H9 (cell line): ENCODE measurements around the gene SEC22C. TPM values are rescaled to one million over a fixed set of nuclear protein-coding genes. Genes with fewer than 3 reads are reported as not detected.

ENCODE experiments used
- DNase-seq: peaks from one replicate; pipeline ENCODE4 v3.0.0-alpha.2; 2017
- H2AFZ ChIP-seq: one replicate; pipeline ENCODE4 v1.6.1; 2013; ENCODE audit warnings: mild to moderate bottlenecking, low read length, control low read depth, moderate library complexity
- H2AK5ac ChIP-seq: 2 replicates; pipeline ENCODE4 v1.6.1; 2013; ENCODE audit warnings: low read length, control low read depth, mixed read lengths; ENCODE audit not compliant: insufficient read length
- H2BK120ac ChIP-seq: one replicate; pipeline ENCODE4 v1.6.1; 2013; ENCODE audit warnings: low read depth, mild to moderate bottlenecking, low read length, control low read depth, inconsistent platforms; ENCODE audit not compliant: poor library complexity, severe bottlenecking
- H2BK12ac ChIP-seq: 2 replicates; pipeline ENCODE4 v1.6.1; 2013; ENCODE audit warnings: low read length, control low read depth, mixed read lengths, low read depth; ENCODE audit not compliant: insufficient read length
- H2BK15ac ChIP-seq: 2 replicates; pipeline ENCODE4 v1.6.1; 2013; ENCODE audit warnings: low read depth, low read length, control low read depth
- H2BK20ac ChIP-seq: one replicate; pipeline ENCODE4 v1.6.1; 2013; ENCODE audit warnings: low read depth, mild to moderate bottlenecking, low read length, control low read depth, inconsistent platforms; ENCODE audit not compliant: poor library complexity, severe bottlenecking
- H2BK5ac ChIP-seq: 2 replicates; pipeline ENCODE4 v1.6.1; 2013; ENCODE audit warnings: low read length, control low read depth, mixed read lengths; ENCODE audit not compliant: insufficient read length
- H3K14ac ChIP-seq: 2 replicates; pipeline ENCODE4 v1.6.1; 2013; ENCODE audit warnings: low read length, control low read depth; ENCODE audit not compliant: insufficient read depth
- H3K18ac ChIP-seq: 2 replicates; pipeline ENCODE4 v1.6.1; 2013; ENCODE audit warnings: low read depth, mild to moderate bottlenecking, mixed read lengths, low read length, control low read depth; ENCODE audit not compliant: insufficient read length
- H3K23ac ChIP-seq: 2 replicates; pipeline ENCODE4 v1.6.1; 2013; ENCODE audit warnings: low read length, control low read depth, mixed read lengths, low read depth; ENCODE audit not compliant: insufficient read length
- H3K23me2 ChIP-seq: 2 replicates; pipeline ENCODE4 v1.6.1; 2013; ENCODE audit warnings: low read depth, mild to moderate bottlenecking, mixed read lengths, low read length, control low read depth; ENCODE audit not compliant: insufficient read length, poor library complexity, severe bottlenecking
- H3K27ac ChIP-seq: 2 replicates; pipeline ENCODE4 v1.5.1; 2013; ENCODE audit warnings: low read length, control low read depth, mixed read lengths, low read depth; ENCODE audit not compliant: insufficient read length
- H3K27me3 ChIP-seq: 2 replicates; pipeline ENCODE4 v1.6.1; 2013; ENCODE audit warnings: low read length, control low read depth, inconsistent platforms; ENCODE audit not compliant: insufficient read depth
- H3K4ac ChIP-seq: 2 replicates; pipeline ENCODE4 v1.6.1; 2013; ENCODE audit warnings: low read depth, mild to moderate bottlenecking, control low read depth, inconsistent platforms, low read length, moderate library complexity
- H3K4me1 ChIP-seq: 2 replicates; pipeline ENCODE4 v1.6.1; 2013; ENCODE audit warnings: low read length, control low read depth, inconsistent platforms; ENCODE audit not compliant: insufficient read depth
- H3K4me2 ChIP-seq: 2 replicates; pipeline ENCODE4 v1.6.1; 2013; ENCODE audit warnings: low read length, control low read depth, mixed read lengths; ENCODE audit not compliant: insufficient read length, insufficient read depth
- H3K56ac ChIP-seq: 2 replicates; pipeline ENCODE4 v1.6.1; 2013; ENCODE audit warnings: low read depth, mild to moderate bottlenecking, mixed read lengths, low read length, control low read depth; ENCODE audit not compliant: insufficient read length
- H3K79me1 ChIP-seq: 2 replicates; pipeline ENCODE4 v1.6.1; 2013; ENCODE audit warnings: low read depth, mild to moderate bottlenecking, moderate library complexity, low read length, control low read depth, inconsistent platforms; ENCODE audit not compliant: insufficient read depth, poor library complexity, severe bottlenecking
- H3K79me2 ChIP-seq: 2 replicates; pipeline ENCODE4 v1.6.1; 2013; ENCODE audit warnings: low read length, control low read depth, inconsistent platforms; ENCODE audit not compliant: insufficient read depth
- H3K9ac ChIP-seq: 2 replicates; pipeline ENCODE4 v1.6.1; 2013; ENCODE audit warnings: low read length, control low read depth, mixed read lengths; ENCODE audit not compliant: insufficient read length; ENCODE audit errors: extremely low read depth
- H3K9me3 ChIP-seq: one replicate; pipeline ENCODE4 v1.6.1; 2013; ENCODE audit warnings: low read depth, low read length, inconsistent platforms; ENCODE audit not compliant: control insufficient read depth
- H3T11ph ChIP-seq: one replicate; pipeline ENCODE4 v1.6.1; 2013; ENCODE audit warnings: mild to moderate bottlenecking, low read length, control low read depth, inconsistent platforms
- H4K20me1 ChIP-seq: one replicate; pipeline ENCODE4 v1.6.1; 2013; ENCODE audit not compliant: control insufficient read depth, insufficient read length, insufficient read depth
- H4K5ac ChIP-seq: 2 replicates; pipeline ENCODE4 v1.6.1; 2013; ENCODE audit warnings: low read depth, mild to moderate bottlenecking, mixed read lengths, low read length, control low read depth; ENCODE audit not compliant: insufficient read length
- H4K8ac ChIP-seq: replicated peaks from 2 replicates; pipeline ENCODE4 v1.6.1; 2013; ENCODE audit warnings: low read length, control low read depth, mixed read lengths, low read depth; ENCODE audit not compliant: insufficient read length
- H4K91ac ChIP-seq: 2 replicates; pipeline ENCODE4 v1.6.1; 2013; ENCODE audit warnings: low read depth, mild to moderate bottlenecking, moderate library complexity, mixed read lengths, low read length, control low read depth; ENCODE audit not compliant: insufficient read length
- H3K27ac Mint-ChIP-seq, 3 experiments: 2 replicates in 2 of 3; 3 replicates in 1 of 3; pipeline ENCODE4 v1.8.0; 2020 to 2021; ENCODE audit warnings: mixed read lengths in 3 of 3, mild to moderate bottlenecking in 1 of 3, moderate library complexity in 1 of 3
- H3K27me3 Mint-ChIP-seq: 2 replicates; pipeline ENCODE4 v1.8.0; 2021; ENCODE audit warnings: low read depth, mild to moderate bottlenecking, moderate library complexity, mixed read lengths
- H3K36me3 Mint-ChIP-seq, 3 experiments: 2 replicates in 2 of 3; 3 replicates in 1 of 3; pipeline ENCODE4 v1.8.0; 2020 to 2021; ENCODE audit warnings: low read depth in 3 of 3, mixed read lengths in 3 of 3; ENCODE audit not compliant: insufficient read depth in 1 of 3
- H3K4me1 Mint-ChIP-seq, 2 experiments: 2 replicates each; pipeline ENCODE4 v1.8.0; 2020; ENCODE audit warnings: mixed read lengths in 2 of 2
- H3K4me3 Mint-ChIP-seq, 2 experiments: 2 replicates in 1 of 2; 3 replicates in 1 of 2; pipeline ENCODE4 v1.8.0; 2020 to 2021; ENCODE audit warnings: mild to moderate bottlenecking in 2 of 2, mixed read lengths in 2 of 2, moderate library complexity in 1 of 2
- H3K9me3 Mint-ChIP-seq, 2 experiments: 2 replicates in 1 of 2; 3 replicates in 1 of 2; pipeline ENCODE4 v1.8.0; 2020; ENCODE audit warnings: mild to moderate bottlenecking in 2 of 2, mixed read lengths in 2 of 2, moderate library complexity in 1 of 2
- CTCF ChIP-seq: fragments of 200-600 bp; sonication (generic); conservative IDR thresholded peaks from 3 replicates; pipeline ENCODE4 v1.8.0; 2021; ENCODE audit warnings: antibody characterized with exemption, mild to moderate bottlenecking
- WGBS: extraction: QIAGEN DNeasy Blood & Tissue Kit; methylation state at CpG from one replicate; pipeline ENCODE4 v1.1.7; 2013; ENCODE audit warnings: missing lambda C conversion rate, low lambda C conversion rate, mixed read lengths; ENCODE audit not compliant: insufficient read length; ENCODE audit errors: extremely low coverage; 5-methylcytosine and 5-hydroxymethylcytosine counted together
- total RNA-seq: library from RNA; stranded (reverse); gene quantifications from 2 replicates; pipeline ENCODE4 v1.2.1, GENCODE V29; 2021

The SEC22C gene
- total RNA-seq, 1 experiment from 2014 or later, result 28.2 TPM

GRCh38 chr3:42502429-42503250 lies 79.1 kb downstream of the SEC22C start, which contains the start of gene VIPR1:
Gene VIPR1, plus strand, starts transcription at chr3:42502643. Its CDS starts 93 bp downstream, at chr3:42502736.
- H3T11ph ChIP-seq, result no peak within 1 kb of the TSS
- no peak within 1 kb of the TSS for H3K18ac ChIP-seq
- Mint-ChIP-seq H3K9me3 (no peaks in the 10 kb centered on the region), H3K27ac (peak within 1 kb of the TSS in 1 of 3 experiments; percentile 39; a peak in 1 of 7 replicates), H3K36me3 (no peaks in the 10 kb centered on the region), H3K4me3 (peak within 1 kb of the TSS; percentile 78 to 92), H3K27me3 (peaks cover 61% of the 10 kb centered on the region), H3K4me1 (peaks cover 33 to 46% of the 10 kb centered on the region in 2 experiments)
- no peaks in the 10 kb centered on the region for H3K9me3 ChIP-seq
- no peaks in the 10 kb centered on the region for H3K79me1 ChIP-seq
- no peak within 1 kb of the TSS for H3K23ac ChIP-seq
- H2BK120ac ChIP-seq, result no peak within 1 kb of the TSS
- no peak within 1 kb of the TSS for H4K5ac ChIP-seq
- H2AK5ac ChIP-seq, result no peak within 1 kb of the TSS
- no peak within 1 kb of the TSS for H2BK20ac ChIP-seq
- H3K4me1 ChIP-seq, result peaks cover 6% of the 10 kb centered on the region; the same call in 1 of the 2 replicates
- no peak within 1 kb of the TSS for H3K9ac ChIP-seq
- H2BK5ac ChIP-seq, result no peak within 1 kb of the TSS
- H4K20me1 ChIP-seq, result no peaks in the 10 kb centered on the region
- H3K79me2 ChIP-seq, result no peaks in the 10 kb centered on the region
- H2BK12ac ChIP-seq, result no peak within 1 kb of the TSS
- no peak within 1 kb of the TSS for H3K4ac ChIP-seq
- H2BK15ac ChIP-seq, result no peak within 1 kb of the TSS
- no peak within 1 kb of the TSS for H4K91ac ChIP-seq
- H2AFZ ChIP-seq, result no peak within 1 kb of the TSS
- no CpG with 5 or more reads among the region's 69 CpGs for WGBS
- no peak within 1 kb of the TSS for H3K56ac ChIP-seq
- H3K4me2 ChIP-seq, result peak within 1 kb of the TSS; percentile 70
- no peak within 1 kb of the TSS for H3K27ac ChIP-seq
- H3K14ac ChIP-seq, result no peak within 1 kb of the TSS; the same call in 1 of the 2 replicates
- peak; percentile 97 for DNase-seq
- TF ChIP-seq CTCF, result no peak
- peaks cover 20% of the 10 kb centered on the region; the same call in 1 of the 2 replicates for H3K27me3 ChIP-seq
- peaks cover 18% of the 10 kb centered on the region for H3K23me2 ChIP-seq
- no peak within 1 kb of the TSS for H4K8ac ChIP-seq
